ENCODE measurements around the gene ANKRD13B.

GRCh38 chr17:29620271-29620670, 27.3 kb downstream of the ANKRD13B start:
- TF ChIP-seq CTCF (IDR thresholded peaks at IDR 0.05), result no peak
- no peak for TF ChIP-seq POLR2AphosphoS5 (IDR thresholded peaks at IDR 0.05; ENCODE audit: low read depth, low read length)
- no peak for TF ChIP-seq TCF7L2 (IDR thresholded peaks at IDR 0.05; ENCODE audit: low read depth, low read length)
